Esophagus squamous epithelium (tissue), 4 donors: ENCODE measurements around the gene UPF1.

ENCODE experiments used
- CTCF ChIP-seq, 6 experiments: fragments of 450-650 bp in 4 of 6; fragments of 200-600 bp in 2 of 6; sonication (generic) in 2 of 6; IDR thresholded peaks; one replicate each; pipeline ENCODE4 v1.5.1; 2016 to 2019; ENCODE audit warnings: antibody characterized with exemption in 6 of 6, mild to moderate bottlenecking in 4 of 6, moderate library complexity in 4 of 6
- POLR2A ChIP-seq, 4 donors: fragments of 450-650 bp; IDR thresholded peaks; one replicate each; pipeline ENCODE4 v1.6.1; 2017; ENCODE audit warnings: antibody characterized with exemption in 4 of 4, mild to moderate bottlenecking in 4 of 4, moderate library complexity in 3 of 4

GRCh38 chr19:18879579-18880373, 48.0 kb downstream of the UPF1 start:
- TF ChIP-seq CTCF (IDR thresholded peaks at IDR 0.05) = no peak
- no peak for TF ChIP-seq POLR2A (IDR thresholded peaks at IDR 0.05)
